Activated CD4-positive, alpha-beta T cell treated with anti-CD3 and anti-CD28 coated beads, Interleukin-2, Interleukin-4, amounts not matched to agents 100 ng/mL and 50 ng/mL, durations not matched to agents 16 hours and 8 hours (primary cell): ENCODE measurements around the gene MYO15B.

Experiments
- DNase-seq: peaks from one replicate; pipeline ENCODE4 v3.0.0-alpha.2; 2020; ENCODE audit warnings: low spot score

MYO15B gene

GRCh38 chr17:75587675-75588595 is at the start of gene MYO15B:
Gene MYO15B, plus strand, starts transcription at chr17:75587800. Its CDS starts 258 bp downstream, at chr17:75588058.
- DNase-seq: peak; percentile 53

DNA sequence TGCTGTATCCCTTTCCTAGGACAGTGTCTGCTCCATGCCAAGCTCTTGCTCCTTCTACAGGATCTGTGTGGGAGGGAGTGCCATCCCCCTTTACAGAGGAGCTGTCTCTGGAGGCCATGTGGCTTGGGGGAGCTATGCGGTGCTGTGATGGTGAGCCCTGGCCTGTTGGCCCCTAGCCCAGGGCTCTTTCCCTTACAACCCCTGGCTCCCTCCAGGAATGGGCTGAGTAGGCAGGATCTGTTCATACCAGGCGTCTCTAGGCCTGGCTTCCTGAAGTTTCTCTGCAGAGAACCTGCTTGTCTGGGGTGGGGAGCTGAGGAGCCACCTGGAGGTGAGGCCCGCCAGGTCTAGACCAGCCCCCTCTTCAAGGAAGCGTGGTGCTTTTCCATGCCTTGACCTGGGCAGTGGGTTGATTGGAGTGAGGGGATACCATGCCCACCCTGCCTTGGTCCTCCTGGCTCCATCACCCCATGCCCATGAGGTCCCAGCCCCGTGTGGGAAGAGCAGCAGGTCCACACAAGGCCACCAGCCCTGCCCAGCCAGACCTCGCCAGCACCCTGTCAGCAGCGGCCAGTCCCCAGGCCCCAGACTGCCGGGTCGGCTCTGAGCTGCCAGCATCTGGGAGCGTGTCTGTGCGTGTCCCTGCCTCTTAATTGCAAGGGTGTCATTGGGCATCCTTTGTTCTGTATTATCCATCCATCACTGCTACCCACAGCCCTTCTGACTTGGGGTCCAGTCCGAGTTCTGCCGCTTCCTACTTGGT is 47.5 kb upstream of the MYO15B start:
- no peak for DNase-seq

GRCh38 chr17:75540923-75541503 is 46.6 kb upstream of the MYO15B start:
- no peak for DNase-seq

- DNase-seq: no peak
Measured at GRCh38 chr17:75542229-75542628, 45.4 kb upstream of the MYO15B start.

DNA sequence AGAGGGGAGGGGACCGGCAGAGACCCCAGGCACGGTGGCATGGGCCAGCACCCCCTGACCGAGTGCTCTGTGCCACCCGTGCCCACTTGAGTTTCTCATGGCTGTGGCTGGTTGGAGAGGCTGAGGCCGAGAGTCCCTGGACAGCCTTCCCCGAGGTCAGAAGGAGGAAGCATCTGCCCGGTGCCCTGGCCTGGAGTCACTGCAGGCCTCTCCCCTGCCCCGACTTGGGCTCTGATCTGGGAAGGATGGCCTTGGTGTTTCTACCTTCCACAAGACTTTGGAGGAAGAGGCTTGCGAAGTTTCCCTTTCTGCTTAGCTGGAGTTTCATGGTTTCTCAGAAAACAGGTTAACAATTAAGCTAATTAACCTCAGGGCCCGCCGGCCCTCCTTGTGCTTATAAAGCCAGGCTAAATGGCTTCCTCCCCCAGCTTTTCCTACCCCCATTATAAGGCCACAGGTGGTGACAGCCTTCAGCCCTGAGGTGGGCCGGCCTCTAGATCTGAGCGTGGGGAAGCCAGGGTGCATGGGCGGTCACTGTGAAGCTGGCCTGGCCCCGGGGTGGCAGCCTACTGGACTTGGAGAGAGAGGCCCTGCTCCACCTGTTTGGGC is 44.8 kb upstream of the MYO15B start:
- DNase-seq: no peak

DNA sequence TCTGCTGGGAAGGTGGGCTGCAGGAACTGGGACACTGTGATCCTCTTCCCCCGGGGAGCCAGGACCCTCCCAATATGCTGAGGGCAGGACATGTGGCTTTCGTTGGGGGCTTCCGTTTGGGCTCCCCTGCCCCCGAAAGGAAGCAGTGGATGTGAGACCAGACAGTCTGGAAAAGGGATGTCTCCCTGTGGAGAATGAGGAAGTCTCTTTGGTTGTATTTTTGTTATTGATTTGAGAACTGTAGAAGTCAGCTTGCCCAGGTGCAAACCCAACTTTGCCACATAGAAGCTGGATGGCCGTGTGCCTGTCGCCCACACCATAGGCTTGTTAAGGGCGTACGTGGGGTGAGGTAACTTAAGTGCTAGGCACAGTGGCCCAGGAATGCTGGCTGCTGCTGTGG is 43.4 kb upstream of the MYO15B start:
- no peak for DNase-seq

- no peak for DNase-seq
Measured at GRCh38 chr17:75546181-75546580, 41.4 kb upstream of the MYO15B start.

DNA sequence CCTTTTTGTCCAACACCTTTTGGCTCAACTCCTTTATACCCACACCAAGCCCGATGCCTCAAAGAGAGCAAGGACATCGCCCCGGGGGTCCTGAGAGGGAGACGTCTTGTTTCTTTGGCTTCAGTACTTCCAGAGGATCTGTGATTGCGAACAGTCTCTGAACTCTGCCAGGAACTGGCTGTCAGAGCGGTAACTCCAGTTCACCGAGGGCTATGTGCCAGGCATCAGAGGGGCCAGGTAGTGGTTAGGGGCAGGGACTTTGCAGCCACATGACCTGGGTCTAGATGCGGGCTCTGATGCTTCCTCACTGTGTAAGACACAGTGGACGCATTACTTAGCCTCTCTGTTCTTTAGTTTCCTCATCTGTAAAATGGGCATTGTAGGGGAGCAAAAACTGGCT is 40.5 kb upstream of the MYO15B start:
- no peak for DNase-seq

- DNase-seq: no peak
Measured at GRCh38 chr17:75548813-75549212, 38.8 kb upstream of the MYO15B start.

- no peak for DNase-seq
Measured at GRCh38 chr17:75549246-75550138, 38.1 kb upstream of the MYO15B start.

GRCh38 chr17:75550139-75550465 is 37.5 kb upstream of the MYO15B start:
- no peak for DNase-seq

- no peak for DNase-seq
Measured at GRCh38 chr17:75551266-75551665, 36.3 kb upstream of the MYO15B start.

- no peak for DNase-seq
Measured at GRCh38 chr17:75552425-75553294, 34.9 kb upstream of the MYO15B start.

GRCh38 chr17:75553295-75554110 is 34.1 kb upstream of the MYO15B start:
- DNase-seq: no peak

DNA sequence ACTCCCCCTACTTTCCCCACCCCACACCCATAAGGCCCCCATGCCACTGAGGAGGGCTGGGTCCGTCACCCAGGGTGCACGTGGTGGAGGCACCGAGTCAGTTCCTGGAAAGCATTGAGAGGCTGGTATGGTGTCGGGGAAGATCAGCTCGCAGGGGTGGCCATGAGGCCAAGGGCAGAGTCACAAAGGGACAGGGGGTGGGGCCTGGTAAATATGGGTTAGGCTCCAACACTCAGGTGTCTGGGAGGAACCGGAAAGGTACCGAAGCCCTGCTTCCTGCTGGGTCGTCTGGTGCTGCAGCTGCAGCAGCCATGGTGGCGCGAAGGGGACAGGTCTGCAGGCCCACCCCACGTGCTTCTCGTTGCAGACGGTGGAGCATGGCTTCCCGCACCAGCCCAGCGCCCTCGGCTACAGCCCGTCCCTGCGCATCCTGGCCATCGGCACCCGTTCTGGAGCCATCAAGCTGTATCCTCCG is 31.9 kb upstream of the MYO15B start:
- DNase-seq: no peak

DNA sequence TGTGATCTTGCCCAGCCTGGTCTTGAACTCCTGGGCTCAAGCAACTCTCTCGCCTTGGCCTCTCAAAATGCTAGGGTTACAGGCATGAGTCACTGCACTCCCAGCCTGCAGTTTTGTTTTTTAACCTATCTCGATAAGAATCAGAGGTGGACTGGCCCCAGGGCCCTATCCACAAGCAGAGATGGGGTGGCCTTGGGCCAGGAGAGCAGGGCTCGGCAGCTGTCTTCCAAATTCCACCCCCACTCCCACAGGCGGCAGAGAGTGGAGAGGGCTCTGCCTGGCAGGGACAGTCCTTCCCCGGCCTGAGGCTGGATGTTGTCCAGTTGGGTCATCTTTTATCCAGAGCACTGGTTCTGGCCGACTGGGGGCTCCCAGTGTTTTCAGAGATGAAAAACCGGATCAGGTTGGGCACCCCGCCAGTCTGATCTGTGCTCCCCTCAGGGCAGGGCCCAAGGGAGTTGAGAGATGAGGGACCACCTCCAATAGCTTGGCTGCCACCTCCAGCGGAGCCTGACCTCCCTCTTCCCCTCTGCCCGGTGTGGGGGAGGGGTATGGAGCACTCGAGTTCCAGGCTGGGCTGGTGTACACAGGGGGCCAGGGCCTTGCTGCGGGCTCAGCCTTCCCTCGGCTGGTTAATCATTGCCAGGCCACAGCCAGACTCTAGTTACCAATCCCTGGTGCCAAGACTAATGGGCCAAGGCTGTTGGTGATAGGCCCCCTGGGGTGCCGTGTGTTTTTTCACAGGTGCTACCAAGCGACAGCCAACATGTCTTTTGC is 30.3 kb upstream of the MYO15B start:
- no peak for DNase-seq

DNA sequence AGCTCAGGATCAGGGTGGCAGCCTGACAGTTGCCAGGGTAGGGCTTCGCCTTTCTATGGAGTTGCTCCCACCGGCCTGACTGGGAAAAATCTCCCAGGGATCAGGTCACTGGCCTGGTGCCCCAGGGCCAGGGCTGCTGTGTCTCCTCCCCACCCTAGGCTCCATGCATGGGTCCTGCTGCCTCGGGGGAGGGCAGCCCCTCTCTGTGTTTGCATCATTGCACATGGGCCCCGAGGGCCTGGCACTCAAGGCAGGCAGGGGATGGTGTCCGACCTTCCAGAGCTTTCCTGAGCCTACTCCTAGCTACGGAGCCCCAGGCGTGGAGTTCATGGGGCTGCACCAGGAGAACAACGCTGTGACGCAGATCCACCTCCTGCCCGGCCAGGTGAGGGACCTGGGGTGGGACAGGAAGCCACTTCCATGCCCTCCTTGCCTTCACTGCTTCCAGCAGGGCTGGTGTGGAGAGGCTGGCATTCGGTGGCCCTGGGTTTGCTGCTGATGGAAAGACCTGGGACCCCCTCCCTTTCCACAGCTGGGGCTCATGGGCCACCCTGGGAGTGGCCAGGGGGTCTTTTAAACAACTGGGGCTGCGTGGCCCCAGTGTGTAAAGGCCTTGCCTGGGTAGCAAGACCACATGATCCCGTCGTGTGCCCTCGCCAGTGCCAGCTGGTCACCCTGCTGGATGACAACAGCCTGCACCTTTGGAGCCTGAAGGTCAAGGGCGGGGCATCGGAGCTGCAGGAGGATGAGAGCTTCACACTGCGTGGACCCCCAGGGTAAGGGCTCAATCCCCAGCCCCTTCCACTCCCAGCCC is 29.5 kb upstream of the MYO15B start:
- no peak for DNase-seq
